Uterus (tissue), 4 donors: ENCODE results near the gene DUSP8. TPM values are rescaled to one million over a fixed set of nuclear protein-coding genes. Genes with fewer than 3 reads are reported as not detected.

Source experiments
- DNase-seq, 2 donors: peaks; one replicate each; pipeline ENCODE4 v3.0.0-alpha.2; 2019 to 2020
- H3K27ac ChIP-seq, 2 donors: fragments of 200-600 bp; sonication (generic); 1 replicate in 1 of 2; 2 replicates in 1 of 2; pipeline ENCODE4 v1.5.1; 2016 to 2018
- H3K27me3 ChIP-seq, 2 donors: fragments of 200-600 bp; sonication (generic); one replicate each; pipeline ENCODE4 v1.5.1; 2018 to 2019; ENCODE audit warnings: control low read depth in 1 of 2
- H3K36me3 ChIP-seq, 2 donors: fragments of 200-600 bp; sonication (generic); one replicate each; pipeline ENCODE4 v1.5.1; 2019; ENCODE audit warnings: control low read depth in 1 of 2
- H3K4me1 ChIP-seq, 2 donors: fragments of 200-600 bp; sonication (generic); one replicate each; pipeline ENCODE4 v1.5.1; 2018 to 2019; ENCODE audit warnings: control low read depth in 1 of 2
- H3K4me3 ChIP-seq, 2 donors: fragments of 200-600 bp; sonication (generic); 1 replicate in 1 of 2; 2 replicates in 1 of 2; pipeline ENCODE4 v1.5.1; 2018 to 2019; ENCODE audit warnings: mild to moderate bottlenecking in 1 of 2
- H3K9me3 ChIP-seq, 2 donors: fragments of 200-600 bp; sonication (generic); one replicate each; pipeline ENCODE4 v1.5.1; 2019; ENCODE audit warnings: control low read depth in 1 of 2
- POLR2A ChIP-seq, 2 donors: fragments of 450-650 bp; IDR thresholded peaks; one replicate each; pipeline ENCODE4 v1.6.1; 2016; ENCODE audit warnings: antibody characterized with exemption in 2 of 2, mild to moderate bottlenecking in 1 of 2, moderate library complexity in 1 of 2
- intact Hi-C: fragments of 100-400 bp; cut with DNase I; formaldehyde crosslinking; loops from one replicate; pipeline ENCODE4 v1.15.1; 2023; ENCODE audit warnings: low total_unique reads
- total RNA-seq, 4 donors: library from RNA; depleted of rRNA in 3 of 4; stranded (reverse); fragments of >200 nt in 3 of 4; gene quantifications; one replicate each; pipeline versions ENCODE4 v1.1.0 to v1.2.4, GENCODE V29; 2014 to 2023
- TF ChIP-seq, protein P1 (sequence below), 4 experiments: fragments of 200-600 bp in 2 of 4; fragments of 450-650 bp in 2 of 4; sonication (generic) in 2 of 4; IDR thresholded peaks; one replicate each; pipeline ENCODE4 v1.5.1; 2016 to 2019; ENCODE audit warnings: antibody characterized with exemption in 4 of 4, mild to moderate bottlenecking in 2 of 4, moderate library complexity in 1 of 4
- donor health status: DM: yes; HTN: yes; CAD: no.

The DUSP8 gene
- total RNA-seq, 4 donors from 2014 or later: under 0.01 to 21.7 (median 3.1) TPM

DNA sequence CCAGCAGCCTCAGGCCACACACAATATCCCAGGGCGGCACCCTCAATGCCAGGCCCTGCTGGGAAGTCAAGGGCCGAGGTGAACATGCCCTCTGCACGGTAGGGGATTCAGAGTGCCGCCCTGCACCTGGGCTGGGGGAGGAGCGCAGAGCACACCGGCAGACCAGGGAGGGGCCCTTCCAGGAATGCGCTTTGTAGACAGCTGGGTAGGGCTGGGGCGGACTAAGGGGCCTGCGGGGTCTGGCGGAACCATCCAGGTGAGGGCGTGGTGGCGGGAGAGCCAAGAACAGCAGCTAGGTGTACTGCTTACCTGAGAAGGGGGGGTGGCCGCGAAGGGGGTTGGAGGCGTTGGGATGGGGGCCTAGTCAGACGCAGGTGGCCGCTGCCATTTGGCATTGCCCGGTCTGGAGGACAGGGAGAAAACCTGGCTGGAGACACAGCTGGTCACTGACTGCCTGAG is 26.0 kb downstream of the DUSP8 start:
- peaks cover 0 to 16% of the 10 kb centered on the region in 2 donors for H3K4me1 ChIP-seq
- H3K36me3 ChIP-seq: no peaks in the 10 kb centered on the region
- H3K27me3 ChIP-seq: peaks cover 0 to 3% of the 10 kb centered on the region in 2 donors
- no peaks in the 10 kb centered on the region for H3K9me3 ChIP-seq
- intact Hi-C loops: loop anchor here (2.0 kb wide), 1 partner anchor 29 kb away; no protein-coding TSS in a partner anchor
- no peak for DNase-seq
- no peak for TF ChIP-seq POLR2A (IDR thresholded peaks at IDR 0.05)
- TF ChIP-seq, protein P1, sequence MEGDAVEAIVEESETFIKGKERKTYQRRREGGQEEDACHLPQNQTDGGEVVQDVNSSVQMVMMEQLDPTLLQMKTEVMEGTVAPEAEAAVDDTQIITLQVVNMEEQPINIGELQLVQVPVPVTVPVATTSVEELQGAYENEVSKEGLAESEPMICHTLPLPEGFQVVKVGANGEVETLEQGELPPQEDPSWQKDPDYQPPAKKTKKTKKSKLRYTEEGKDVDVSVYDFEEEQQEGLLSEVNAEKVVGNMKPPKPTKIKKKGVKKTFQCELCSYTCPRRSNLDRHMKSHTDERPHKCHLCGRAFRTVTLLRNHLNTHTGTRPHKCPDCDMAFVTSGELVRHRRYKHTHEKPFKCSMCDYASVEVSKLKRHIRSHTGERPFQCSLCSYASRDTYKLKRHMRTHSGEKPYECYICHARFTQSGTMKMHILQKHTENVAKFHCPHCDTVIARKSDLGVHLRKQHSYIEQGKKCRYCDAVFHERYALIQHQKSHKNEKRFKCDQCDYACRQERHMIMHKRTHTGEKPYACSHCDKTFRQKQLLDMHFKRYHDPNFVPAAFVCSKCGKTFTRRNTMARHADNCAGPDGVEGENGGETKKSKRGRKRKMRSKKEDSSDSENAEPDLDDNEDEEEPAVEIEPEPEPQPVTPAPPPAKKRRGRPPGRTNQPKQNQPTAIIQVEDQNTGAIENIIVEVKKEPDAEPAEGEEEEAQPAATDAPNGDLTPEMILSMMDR (IDR thresholded peaks at IDR 0.05): no peak
- H3K27ac ChIP-seq: no peak overlapping the region
- no peak overlapping the region for H3K4me3 ChIP-seq

DNA sequence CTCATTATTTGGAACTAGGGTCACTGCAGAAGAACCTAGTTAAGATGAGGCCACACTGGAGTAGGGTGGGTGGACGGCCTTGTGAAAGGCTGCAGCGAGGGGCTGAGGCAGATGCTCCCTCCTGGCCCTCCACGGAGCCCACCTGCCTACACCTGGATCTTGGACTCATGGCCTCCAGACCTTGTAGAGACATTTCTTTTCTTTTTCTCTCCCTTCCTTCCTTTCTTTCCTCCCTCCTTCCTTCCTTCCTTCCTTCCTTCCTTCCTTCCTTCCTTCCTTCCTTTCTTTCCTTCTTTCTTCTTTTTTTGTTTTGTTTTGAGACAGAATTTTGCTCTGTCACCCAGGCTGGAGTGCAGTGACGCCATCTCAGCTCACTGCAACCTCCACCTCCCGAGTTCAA is 26.6 kb downstream of the DUSP8 start:
- Histone ChIP-seq H3K4me1 (peaks cover 0 to 16% of the 10 kb centered on the region in 2 donors), H3K27ac (no peak overlapping the region), H3K9me3 (no peaks in the 10 kb centered on the region), H3K4me3 (no peak overlapping the region), H3K36me3 (no peaks in the 10 kb centered on the region), H3K27me3 (peaks cover 0 to 3% of the 10 kb centered on the region in 2 donors)
- intact Hi-C loops: no loop called here
- no peak for DNase-seq
- TF ChIP-seq POLR2A (IDR thresholded peaks at IDR 0.05): no peak
- TF ChIP-seq, protein P1 (IDR thresholded peaks at IDR 0.05): no peak

DNA sequence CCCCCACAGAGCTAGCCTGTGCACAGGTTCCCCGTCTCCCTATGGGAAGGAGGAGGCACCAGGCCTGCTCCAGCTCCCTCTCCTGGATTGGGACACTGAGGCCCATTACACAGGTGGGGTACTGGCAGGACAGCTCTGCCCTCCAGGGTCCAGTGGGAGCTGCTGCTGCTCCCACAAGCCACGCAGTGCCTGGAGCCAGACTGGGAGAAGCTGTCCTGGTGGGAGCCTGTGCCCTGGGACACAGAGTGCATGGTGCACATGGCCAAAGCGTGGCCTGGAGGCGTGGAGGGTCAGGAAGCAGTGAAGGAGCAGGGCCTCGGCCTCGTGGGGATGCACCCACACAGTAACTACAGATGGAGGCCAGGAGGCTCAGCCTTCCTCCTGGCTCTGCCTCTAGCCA is 27.5 kb downstream of the DUSP8 start:
- Histone ChIP-seq H3K36me3 (no peaks in the 10 kb centered on the region), H3K4me3 (no peak overlapping the region), H3K4me1 (peaks cover 0 to 16% of the 10 kb centered on the region in 2 donors), H3K27ac (no peak overlapping the region), H3K27me3 (peaks cover 0 to 3% of the 10 kb centered on the region in 2 donors), H3K9me3 (no peaks in the 10 kb centered on the region)
- TF ChIP-seq, protein P1 (IDR thresholded peaks at IDR 0.05): no peak
- no peak for TF ChIP-seq POLR2A (IDR thresholded peaks at IDR 0.05)
- intact Hi-C loops: no loop called here
- no peak for DNase-seq

DNA sequence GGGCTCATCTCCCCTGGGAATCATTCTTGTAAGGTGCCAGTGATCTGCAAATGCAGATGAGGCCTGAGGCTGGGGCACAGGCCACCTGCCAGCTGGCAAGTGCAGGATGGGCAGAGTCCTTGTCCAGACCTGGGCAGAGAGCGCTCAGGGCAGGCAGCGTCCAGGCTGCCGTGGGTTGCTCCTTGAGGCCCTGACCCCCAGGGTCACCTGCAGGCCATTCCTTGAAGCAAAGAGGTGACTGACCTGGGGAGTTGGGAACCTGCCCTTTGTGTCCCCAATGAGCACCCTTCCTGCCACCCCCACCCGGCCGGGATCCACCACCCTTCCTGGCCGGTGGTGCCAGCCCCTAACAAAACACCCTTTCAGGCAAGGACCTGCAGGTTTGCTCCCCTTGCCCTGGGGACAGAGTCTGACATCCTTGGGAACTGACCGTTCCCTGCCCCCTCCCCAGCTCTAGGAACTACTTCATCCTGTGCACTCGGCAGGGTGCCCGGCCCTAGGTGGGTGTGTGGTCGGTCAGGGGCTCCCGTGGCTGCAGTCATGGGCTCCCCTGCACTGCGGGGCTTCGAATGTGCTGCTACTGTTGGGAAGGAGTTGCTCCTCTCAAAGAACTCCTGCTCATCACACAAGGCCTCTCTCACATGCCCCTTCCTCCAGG is 28.3 kb downstream of the DUSP8 start:
- H3K9me3 ChIP-seq: no peaks in the 10 kb centered on the region
- H3K27me3 ChIP-seq: peaks cover 0 to 3% of the 10 kb centered on the region in 2 donors
- peaks cover 0 to 16% of the 10 kb centered on the region in 2 donors for H3K4me1 ChIP-seq
- H3K36me3 ChIP-seq: no peaks in the 10 kb centered on the region
- no peak overlapping the region for H3K4me3 ChIP-seq
- no peak for TF ChIP-seq POLR2A (IDR thresholded peaks at IDR 0.05)
- TF ChIP-seq, protein P1 (IDR thresholded peaks at IDR 0.05): no peak
- no peak overlapping the region for H3K27ac ChIP-seq
- intact Hi-C loops: no loop called here
- DNase-seq: no peak

DNA sequence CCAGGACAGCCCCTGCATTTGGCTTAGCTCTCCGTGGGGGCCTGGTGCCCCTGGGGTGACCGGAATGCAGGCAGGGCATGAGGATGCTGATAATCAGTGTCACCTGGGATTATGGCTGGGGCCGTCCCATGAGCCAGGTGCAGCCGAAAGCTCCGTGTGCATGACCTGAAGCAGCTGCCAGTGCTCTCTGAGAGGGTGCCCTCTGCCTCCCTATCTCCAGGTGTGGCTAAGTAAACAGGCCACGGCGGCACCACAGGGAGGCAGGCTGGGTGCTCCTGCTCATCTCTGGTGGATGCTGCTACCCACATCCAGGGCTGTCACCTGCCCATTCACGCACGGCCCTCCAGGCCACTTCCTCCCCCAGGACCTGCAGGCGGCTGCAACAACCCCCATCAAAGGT is 29.8 kb downstream of the DUSP8 start:
- DNase-seq: no peak
- no peak overlapping the region for H3K4me3 ChIP-seq
- no peak overlapping the region for H3K27ac ChIP-seq
- TF ChIP-seq, protein P1 (IDR thresholded peaks at IDR 0.05): no peak
- TF ChIP-seq POLR2A (IDR thresholded peaks at IDR 0.05): no peak
- no peaks in the 10 kb centered on the region for H3K36me3 ChIP-seq
- intact Hi-C loops: no loop called here
- H3K9me3 ChIP-seq: no peaks in the 10 kb centered on the region
- H3K4me1 ChIP-seq: peaks cover 0 to 6% of the 10 kb centered on the region in 2 donors
- H3K27me3 ChIP-seq: no peaks in the 10 kb centered on the region
